SHP77 (cell line): ENCODE data around the gene SLC50A1.
A peak's percentile ranks its signal among the peaks of the same experiment; 100 is the strongest.

Experiments
- DNase-seq, 2 experiments: peaks; one replicate each; lab custom pipeline; 2025; lab: John Stamatoyannopoulos, UW

Gene SLC50A1

GRCh38 chr1:155170806-155171205, 35.2 kb downstream of the SLC50A1 start:
- DNase-seq: no peak

DNA sequence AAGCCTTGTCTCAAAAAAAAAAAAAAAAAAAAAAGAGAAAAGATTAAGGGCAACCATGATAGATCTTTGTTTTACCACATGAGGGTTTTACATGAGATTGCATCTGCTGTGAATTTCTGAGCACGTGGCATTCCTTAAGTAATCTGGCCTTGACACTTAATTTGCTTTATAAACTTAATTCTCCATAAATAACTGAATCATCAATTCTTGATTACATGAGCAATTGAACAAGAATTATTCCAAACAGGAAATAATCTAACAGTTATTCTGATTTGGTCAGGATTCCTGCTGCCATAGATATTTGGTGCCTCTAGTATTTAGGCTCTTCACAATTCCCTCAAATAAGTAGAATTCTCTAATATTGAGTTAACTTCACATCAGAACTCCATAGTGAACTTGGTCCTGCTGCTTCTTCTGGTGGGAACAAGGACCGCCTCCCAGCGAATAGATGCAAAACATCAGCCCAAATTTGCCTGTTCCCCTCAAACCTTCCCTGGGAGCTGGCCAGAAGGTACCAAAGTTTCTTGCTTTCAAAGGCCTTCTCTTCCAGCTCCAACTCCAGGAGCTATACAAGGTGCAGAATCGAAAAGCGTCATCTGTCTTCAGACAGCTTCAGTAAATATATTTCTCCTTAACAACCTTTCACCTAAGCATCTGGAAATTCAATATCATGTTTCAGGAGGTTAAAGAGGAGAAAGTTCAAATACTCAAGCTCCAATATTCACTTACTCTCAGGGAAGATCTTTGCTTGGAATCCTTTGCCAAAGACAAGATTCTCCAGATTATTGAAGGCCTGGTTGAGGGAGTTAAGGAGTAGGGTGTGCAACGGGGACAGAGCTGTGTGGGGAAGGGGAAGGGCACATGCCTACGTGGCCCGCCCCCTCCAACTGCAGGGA, 36.4 kb downstream of the SLC50A1 start:
- DNase-seq: no peak

DNA sequence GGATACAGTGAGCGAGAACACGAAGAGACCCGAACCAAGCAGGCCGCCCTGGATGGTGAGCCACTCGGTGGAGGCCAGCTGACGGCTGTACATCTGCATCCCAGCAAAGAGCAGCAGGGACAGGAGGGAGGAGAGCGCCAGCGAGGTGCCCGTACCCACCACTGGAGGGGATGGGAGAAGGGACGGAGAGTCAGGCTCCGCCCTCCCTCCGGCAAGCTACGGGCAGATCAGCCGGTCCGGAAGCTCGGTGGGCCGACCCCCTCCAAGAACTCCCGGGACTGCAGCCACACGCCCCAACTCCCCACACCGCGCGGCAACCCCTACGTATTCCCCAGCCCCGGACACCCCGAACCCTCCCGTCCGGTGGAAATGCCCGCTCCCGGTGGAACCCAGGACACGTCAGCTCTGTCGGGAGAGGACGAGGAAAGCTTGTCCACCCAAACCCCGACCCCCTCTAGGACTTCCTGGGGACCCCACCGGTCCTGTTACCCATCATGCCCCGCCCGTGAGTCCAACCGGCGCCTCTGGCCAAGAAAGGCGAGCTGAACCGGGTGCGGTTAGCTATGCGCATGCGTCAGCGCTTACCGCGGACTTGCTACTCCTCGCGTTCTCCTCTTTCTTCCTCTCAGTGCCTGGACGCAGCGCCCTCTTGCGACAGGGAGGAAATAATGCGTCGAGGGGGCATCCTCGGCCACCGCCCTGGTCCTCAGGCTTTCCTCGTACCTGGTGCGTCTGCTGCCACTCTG, 37.3 kb downstream of the SLC50A1 start, which contains the start of gene KRTCAP2:
Gene KRTCAP2 (minus strand): TSS at position 573 of the 746 bp plus-strand sequence. CDS start 80 bp downstream, at position 493.
- peak; percentile 99 for DNase-seq

- DNase-seq: peak; percentile 81 to 86
Measured at GRCh38 chr1:155173478-155174323, 38.0 kb downstream of the SLC50A1 start, which contains the start of gene TRIM46. Gene TRIM46, plus strand, starts transcription at chr1:155173849. Its CDS starts 118 bp downstream, at chr1:155173967.

GRCh38 chr1:155174324-155175280, 39.0 kb downstream of the SLC50A1 start:
- peak; percentile 44 to 71 for DNase-seq

DNA sequence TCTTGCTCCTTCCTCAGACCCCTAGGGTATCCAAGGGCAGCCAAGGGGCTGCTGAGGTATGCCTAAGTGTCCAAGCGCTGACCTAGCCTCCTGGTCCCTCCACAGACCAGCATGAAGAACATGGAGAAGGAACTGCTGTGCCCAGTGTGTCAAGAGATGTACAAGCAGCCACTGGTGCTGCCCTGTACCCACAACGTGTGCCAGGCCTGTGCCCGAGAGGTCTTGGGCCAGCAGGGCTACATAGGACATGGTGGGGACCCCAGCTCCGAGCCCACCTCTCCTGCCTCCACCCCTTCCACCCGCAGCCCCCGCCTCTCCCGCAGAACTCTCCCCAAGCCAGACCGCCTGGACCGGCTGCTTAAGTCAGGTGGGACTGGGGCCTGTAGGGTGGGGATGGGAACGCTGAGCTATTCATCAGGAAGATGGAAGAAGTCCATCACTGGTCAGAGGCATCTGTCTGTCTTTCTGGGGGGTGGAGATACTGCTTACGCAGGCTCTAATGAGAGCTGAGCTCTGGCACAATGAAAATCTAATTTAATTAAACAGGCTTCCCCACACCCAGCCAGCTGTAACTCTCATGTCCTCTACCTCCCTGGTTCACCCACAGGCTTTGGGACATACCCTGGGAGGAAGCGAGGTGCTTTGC, 39.8 kb downstream of the SLC50A1 start:
- no peak for DNase-seq

GRCh38 chr1:155175927-155176371, 40.3 kb downstream of the SLC50A1 start:
- DNase-seq: peak; percentile 30 to 60

DNA sequence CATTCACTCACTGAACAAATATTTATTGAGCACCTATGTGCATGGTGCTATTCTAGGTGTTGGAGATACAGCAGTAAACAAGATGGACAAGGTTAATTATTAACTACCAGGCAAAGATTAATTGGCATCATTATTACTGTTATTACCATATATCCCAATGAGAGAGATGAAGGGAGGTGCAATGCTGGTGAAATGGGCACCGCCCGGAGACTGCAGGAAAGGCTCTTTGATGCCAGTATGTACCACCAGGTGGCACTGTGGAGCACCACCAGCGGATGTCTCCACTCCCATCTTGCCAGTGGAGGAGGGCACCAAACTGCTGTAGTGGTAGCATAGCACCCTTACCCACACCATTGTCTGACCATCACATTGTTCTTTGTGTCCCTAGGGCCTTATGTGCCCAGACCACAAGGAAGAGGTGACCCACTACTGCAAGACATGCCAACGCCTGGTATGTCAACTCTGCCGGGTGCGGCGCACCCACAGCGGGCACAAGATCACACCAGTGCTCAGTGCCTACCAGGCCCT, 41.0 kb downstream of the SLC50A1 start:
- DNase-seq: peak; percentile 84 to 88

- DNase-seq: no peak
Measured at GRCh38 chr1:155177192-155177917, 41.7 kb downstream of the SLC50A1 start.

GRCh38 chr1:155177918-155178281, 42.2 kb downstream of the SLC50A1 start:
- DNase-seq: no peak

- DNase-seq: no peak
Measured at GRCh38 chr1:155178441-155179111, 42.9 kb downstream of the SLC50A1 start.

DNA sequence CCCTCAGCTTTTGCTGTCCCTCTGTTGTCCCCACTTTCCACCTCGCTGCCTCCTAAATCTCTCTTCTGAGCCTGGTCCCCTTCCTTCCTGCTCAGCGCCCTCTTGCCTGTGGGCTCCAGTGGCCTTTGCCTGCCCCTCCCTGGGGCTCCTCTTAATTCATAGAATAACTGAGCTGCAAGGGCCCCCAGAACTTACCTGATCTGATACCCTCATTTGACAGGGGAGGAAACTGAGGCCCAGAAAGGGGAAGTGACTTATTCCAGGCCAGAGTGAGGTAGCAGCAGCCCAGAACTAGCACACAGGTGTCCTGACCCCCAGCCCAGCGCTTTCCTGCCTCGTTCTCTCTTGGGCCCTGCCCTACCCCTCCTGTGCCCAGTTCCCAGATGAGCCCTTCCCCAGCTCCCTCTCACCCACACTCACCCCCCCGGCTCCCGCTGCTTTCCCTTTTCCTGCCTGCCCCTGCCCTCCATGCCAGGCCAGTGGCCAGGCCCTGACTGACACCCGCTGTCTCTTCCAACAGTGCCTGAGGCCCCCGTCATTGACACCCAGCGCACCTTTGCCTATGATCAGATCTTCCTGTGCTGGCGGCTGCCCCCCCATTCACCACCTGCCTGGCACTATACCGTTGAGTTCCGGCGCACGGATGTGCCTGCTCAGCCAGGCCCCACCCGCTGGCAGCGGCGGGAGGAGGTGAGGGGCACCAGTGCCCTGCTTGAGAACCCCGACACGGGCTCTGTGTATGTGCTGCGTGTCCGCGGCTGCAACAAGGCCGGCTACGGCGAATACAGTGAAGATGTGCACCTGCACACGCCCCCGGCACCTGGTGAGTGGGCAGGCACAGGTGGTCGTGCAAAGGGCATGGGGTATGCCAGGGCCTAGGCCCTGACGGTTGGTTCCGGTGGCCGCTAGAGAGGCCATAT, 43.7 kb downstream of the SLC50A1 start:
- DNase-seq: no peak

DNA sequence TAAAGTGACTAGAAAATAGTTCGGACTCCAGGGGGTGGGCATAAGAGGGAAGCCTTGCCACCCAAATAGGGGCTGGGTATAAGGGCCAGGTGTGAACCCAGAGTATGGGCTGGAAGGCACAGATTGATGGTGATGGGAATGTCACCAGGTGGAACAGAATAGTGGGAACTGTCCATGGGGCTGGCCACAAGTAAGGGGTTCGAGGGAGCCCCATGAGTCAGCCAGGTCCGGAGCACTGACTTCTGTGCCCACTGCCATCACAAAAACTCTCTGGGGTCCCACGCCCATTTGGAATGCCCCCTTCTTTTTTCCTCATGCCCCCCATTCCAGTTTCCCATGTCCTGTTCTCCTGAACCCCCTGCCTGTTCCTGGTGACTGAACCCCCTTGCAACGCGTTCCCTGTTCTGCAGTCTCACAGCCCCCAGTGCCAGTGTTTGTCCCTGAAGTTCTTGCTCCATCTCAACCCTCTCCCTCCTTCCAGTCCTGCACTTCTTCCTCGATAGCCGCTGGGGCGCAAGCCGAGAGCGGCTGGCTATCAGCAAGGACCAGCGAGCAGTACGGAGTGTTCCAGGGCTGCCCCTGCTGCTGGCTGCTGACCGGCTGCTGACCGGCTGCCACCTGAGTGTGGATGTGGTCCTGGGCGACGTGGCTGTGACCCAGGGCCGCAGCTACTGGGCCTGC, 45.9 kb downstream of the SLC50A1 start:
- DNase-seq: no peak

DNA sequence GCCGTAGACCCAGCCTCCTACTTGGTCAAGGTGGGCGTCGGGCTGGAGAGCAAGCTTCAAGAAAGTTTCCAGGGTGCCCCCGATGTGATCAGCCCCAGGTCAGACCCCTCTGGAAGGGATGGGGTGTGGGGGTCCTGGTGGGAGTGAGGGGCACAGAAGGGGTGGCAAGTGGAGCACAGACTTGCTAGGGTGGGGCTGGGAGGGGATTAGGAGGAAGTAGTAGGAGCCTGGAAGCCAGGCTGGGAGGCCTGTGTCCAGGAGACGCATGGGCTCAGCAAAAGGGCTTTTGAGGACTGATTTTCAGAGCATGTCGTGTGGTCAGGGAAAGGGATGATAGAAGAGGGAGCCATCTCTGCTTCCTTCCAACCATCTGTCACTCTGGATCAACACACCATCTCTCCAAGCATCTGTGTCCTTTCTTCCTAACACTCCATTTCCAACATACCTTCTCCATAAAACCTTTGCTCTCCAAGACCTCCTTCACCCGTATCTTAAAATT, 46.4 kb downstream of the SLC50A1 start:
- no peak for DNase-seq

- DNase-seq: no peak
Measured at GRCh38 chr1:155183775-155184221, 48.1 kb downstream of the SLC50A1 start.

- DNase-seq: no peak
Measured at GRCh38 chr1:155184351-155184811, 48.7 kb downstream of the SLC50A1 start.
